ENCODE measurements around the gene TLCD3B.

The TLCD3B gene

DNA sequence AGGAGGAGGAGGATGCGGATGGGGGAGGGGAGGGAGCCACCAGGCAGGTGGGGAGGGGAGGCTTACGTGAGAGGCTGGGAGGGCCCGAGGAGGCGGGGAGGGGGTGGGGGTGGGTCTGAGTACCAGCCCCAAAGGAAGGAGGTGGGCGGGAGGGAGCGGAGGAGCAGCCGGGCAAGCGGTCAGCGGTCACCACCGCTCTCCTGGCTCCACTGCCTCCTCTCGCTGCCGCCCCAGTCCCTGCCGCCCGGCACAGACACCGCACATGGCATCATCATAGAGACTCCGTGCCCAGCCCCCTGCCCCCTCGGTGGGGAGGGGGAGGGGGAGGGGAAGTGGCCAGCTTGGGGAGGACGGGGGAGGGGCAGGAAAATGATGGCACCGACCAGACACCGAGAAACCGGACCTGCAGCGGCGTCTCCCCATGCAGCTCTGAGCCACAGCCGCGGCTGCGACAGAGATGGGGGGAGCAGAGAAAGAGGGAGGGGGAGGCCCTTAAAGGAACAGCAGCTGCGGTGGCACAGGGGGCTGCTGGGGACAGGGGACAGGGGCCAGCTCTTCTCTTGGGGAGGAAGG, at the start of gene TLCD3B:
Gene TLCD3B (minus strand): TSS at position 431 of the 573 bp plus-strand sequence. CDS start 744 bp downstream, outside the sequence.
- no peak for DNase-seq

DNA sequence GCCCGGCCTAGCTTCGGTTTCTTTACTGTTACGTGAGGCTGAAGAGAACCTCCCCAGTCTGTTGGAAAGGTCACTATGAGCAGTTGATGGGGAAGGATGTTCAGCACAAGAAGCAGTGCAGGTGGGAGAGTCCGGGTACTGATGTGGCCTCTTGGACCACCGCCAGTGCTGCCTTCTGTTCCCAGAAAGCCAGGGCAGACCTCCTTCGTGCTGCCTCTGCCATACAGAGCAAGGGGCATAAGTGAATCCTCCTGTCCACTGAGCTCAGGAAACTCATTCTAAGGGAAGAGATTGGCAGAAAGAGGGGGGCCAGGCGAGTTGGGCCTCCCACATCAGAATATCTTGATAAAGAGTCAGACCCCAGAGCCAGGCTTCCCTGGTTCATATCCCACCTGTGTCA, 48.4 kb upstream of the TLCD3B start:
- DNase-seq, result no peak

DNA sequence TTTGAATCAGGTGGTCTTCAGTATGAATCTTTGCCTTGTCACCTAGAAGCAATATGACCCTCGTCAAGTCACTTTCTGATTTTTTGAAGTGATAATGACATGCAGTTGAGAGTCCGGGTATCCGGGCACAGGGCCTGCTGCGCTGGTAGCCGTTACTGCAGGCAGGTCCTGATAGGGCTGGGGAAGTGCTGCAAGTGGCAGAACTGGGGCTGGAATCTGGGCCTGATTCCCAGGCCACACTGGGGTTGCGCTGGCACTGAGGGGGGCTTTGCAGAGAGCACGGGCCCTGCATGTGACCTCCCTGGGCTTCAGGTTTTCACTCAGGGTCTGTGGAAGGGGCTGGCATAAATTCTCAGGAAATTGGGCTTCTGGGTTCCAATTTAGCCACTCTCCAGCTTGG, 47.7 kb upstream of the TLCD3B start:
- no peak for DNase-seq

- no peak for DNase-seq
Observed at GRCh38 chr16:30077656-30078055, 46.6 kb upstream of the TLCD3B start.

DNA sequence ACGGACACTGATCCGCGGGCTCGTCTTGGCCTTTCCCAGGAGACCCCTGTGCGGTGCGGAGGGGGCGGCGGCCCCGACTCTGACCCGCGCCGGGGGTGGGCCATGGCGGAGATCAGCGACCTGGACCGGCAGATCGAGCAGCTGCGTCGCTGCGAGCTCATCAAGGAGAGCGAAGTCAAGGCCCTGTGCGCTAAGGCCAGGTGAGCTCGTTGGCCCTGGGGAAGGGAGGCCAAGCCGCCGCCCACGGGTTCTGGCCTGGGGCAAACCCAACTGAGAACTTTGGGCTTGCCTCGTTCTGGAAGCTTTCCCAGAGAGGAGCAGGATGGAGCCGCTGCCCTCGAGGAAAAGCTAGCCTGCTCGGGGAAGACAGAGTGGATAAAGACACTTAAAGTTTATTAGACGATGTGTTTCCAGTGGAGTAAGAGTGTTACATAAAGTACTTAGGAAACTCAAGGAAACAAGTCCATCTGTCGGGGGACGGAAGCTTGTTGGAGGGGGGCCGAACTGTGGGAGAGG, 45.3 kb upstream of the TLCD3B start:
- peak; percentile 7 for DNase-seq

DNA sequence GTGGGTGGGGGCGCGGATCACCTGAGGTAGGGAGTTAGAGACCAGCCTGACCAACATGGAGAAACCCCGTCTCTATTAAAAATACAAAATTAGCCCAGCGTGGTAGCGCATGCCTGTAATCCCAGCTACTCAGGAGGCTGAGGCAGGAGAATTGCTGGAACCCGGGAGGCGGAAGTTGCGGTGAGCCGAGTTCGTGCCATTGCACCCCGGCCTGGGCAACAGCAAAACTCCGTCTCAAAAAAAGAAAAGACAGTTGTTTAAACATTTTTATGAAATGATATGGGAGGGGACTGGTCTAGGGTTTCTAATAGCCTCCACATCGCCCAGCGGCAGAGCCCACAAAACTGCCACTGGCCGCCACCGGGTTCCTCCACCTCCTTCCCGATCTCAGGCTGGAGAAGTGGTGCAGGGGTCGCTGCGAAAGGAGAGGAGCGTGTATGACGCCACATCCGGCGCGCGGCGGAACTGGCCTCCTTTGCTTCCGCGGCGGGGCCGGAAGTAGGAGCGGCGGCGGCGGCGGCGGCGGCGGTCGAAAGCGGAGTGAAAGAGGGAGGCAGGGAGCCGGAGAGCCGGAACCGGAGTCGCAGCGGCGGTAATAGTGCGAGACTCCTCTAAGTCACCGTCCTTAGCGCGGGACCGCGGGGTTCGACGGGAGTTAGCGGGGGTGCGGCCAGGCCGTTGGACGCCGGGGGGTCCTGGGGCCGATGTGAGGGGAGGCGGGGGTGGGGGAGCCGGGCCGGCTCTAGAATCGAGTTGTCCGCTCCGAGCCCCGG, 44.6 kb upstream of the TLCD3B start, which contains the start of gene PPP4C:
Gene PPP4C (plus strand): TSS at position 492 of the 773 bp plus-strand sequence. CDS start 384 bp downstream, outside the sequence.
- DNase-seq, result peak; percentile 81

GRCh38 chr16:30070490-30070889, 39.4 kb upstream of the TLCD3B start:
- DNase-seq, result no peak

GRCh38 chr16:30069611-30070462, 38.8 kb upstream of the TLCD3B start:
- DNase-seq, result no peak

- DNase-seq, result peak; percentile 30
Observed at GRCh38 chr16:30068750-30069610, 37.9 kb upstream of the TLCD3B start.

DNA sequence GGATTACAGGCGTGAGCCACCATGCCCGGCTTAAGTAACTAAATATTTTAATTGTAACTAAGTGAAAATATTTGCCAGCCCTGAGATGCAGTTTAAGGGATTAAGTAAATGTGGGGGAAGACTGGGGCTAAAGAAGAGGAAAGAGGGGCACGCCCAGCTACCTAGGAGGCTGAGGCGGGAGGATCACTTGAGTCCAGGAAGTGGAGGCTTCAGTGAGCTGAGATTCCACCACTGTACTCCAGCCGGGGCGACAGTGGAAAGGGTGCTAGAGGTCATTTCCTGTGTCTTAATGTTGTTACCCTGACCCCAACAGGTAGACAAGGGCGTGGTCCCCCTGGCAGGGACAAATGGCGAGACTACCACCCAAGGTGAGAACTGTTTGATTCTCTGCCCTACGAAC, 37.3 kb upstream of the TLCD3B start:
- no peak for DNase-seq

GRCh38 chr16:30067584-30067916, 36.5 kb upstream of the TLCD3B start:
- no peak for DNase-seq

GRCh38 chr16:30066761-30067583, 35.9 kb upstream of the TLCD3B start:
- DNase-seq, result no peak

DNA sequence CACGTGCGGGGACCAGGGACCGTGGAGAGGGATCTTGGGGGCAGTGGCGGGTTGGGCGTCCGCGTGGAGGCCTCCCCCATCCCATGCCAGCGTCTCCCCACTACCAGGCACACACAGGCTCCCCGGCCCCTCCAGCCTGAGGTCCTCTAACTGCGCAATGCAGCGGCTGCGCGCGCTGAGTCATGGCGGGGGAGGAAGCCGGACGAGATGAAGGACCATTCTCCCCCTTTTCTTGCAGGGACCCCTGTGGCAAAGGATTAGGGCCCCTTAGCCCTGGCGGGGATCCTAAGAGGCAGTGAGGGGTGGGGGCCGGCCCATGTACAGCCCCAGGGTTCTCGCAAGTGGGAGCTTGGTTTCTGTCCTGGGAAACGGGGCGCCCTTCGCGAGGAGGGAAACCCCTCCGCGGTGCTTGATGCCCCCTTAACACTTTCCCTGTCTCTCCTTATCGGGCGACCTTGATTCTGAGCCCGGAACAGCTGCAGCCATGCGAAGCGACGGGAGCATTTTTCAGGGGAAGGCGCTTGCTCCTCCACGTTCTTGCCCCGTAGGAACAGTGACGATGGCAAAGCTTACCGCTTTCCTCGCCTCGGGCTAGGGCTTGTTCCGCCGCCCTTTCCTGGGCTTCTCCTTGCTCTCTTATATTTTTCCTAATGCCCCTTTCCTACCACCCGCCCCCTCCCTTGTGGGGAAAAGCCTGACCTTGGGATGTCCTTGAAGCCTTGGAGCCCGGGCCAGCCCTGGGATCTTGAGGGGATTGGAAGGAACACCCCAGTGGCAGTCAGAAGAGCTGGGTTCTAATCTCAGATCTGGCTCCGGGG, 35.1 kb upstream of the TLCD3B start:
- DNase-seq, result no peak

GRCh38 chr16:30065102-30065942, 34.3 kb upstream of the TLCD3B start, which contains the start of gene ALDOA:
Gene ALDOA, plus strand, starts transcription at chr16:30065760. Its CDS starts 1,138 bp downstream, at chr16:30066898.
- DNase-seq, result peak; percentile 92

DNA sequence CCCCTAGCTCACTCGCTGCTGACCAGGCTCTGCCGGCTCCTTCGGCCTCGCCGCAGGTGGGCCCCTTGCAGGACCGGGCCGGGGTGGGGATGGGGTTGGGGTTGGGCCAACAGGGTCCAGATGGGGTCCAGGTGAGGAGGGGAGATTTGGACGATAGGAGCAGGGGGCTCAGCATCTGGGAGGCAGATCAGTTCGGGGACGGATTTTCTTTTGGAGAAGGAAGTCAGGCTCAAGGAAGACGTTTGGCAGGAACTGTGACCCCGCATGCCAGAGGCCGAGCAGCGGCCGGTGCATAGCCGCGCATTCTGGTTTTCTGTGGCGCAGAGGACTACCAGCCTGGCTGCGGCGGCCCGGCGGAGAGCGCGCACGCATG, 33.6 kb upstream of the TLCD3B start:
- no peak for DNase-seq

GRCh38 chr16:30063893-30064728, 33.0 kb upstream of the TLCD3B start:
- DNase-seq, result peak; percentile 59

GRCh38 chr16:30063278-30063892, 32.3 kb upstream of the TLCD3B start:
- DNase-seq, result no peak
